ENCODE data around the gene SLC16A7.
"Not testable (repeated sequence)": the region's sequence is repeated elsewhere in the genome, so short reads cannot be mapped to it uniquely, and the experiment has no call there.

Gene SLC16A7

DNA sequence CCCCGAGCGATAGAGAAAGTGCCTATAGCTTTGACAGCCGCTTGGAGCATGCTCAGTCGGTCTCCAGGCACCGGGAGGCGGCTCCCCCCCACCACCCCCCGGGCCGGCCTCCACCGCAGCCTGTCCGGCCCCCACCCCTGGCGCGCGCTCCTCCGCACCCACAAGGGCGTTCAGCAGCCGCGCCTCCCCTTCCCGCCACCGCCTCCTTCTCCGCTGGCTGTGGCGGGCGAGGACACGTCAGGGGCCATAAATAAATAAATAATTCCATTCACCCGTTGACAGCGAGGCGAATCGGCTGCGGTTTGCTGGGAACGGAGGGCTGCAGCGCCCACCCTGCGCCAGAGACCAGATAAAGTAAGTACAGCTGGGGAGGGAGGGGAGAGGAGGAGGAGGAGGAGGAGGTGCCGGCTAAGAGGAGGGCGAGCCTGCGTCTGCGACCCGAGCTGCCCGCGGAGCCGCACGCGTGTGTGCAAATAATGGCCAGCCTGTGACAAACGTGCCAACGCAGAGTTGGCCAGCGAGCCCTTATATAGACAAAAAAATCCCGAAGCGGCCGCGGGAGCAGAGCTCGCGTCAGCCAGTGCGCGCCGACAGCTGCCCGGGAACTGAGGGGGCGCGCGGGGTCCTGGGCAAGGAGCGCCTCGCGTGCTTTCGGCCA is at the start of gene SLC16A7:
SLC16A7 (plus strand) TSS at position 147 of the 658 bp plus-strand sequence. CDS start 108,773 bp downstream, outside the sequence.
- no peak for DNase-seq (ENCODE audit: low read depth, low spot score)
- H3K27ac ChIP-seq = no peak within 1 kb of the TSS

- no peak overlapping the region for H3K27ac ChIP-seq
- DNase-seq (ENCODE audit: low read depth, low spot score) = no peak
Measured at GRCh38 chr12:59548930-59549329, 46.9 kb upstream of the SLC16A7 start.

DNA sequence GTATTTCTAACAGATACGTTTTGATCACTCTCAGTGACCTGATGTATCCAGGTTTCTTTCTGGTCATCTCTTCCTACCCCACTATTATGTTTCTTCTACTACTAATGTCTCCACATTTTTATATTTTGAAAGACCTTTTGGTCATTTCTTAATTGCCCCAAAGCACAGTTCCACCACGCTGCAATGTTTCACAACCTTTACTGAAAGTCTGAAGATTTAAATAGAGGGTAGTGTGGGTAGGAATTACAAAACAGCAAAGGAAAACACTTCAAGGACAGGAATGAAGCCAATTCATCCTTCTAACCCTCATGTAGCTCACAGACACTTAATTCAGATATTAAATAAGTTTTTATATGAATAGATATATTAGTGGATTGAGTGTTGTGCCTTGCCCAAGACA is 36.1 kb upstream of the SLC16A7 start:
- no peak overlapping the region for H3K27ac ChIP-seq
- no peak for DNase-seq (ENCODE audit: low read depth, low spot score)

- peak overlapping the region; percentile 27 for H3K27ac ChIP-seq
- DNase-seq (ENCODE audit: low read depth, low spot score) = peak; percentile 84
Measured at GRCh38 chr12:59570145-59570544, 25.7 kb upstream of the SLC16A7 start.

DNA sequence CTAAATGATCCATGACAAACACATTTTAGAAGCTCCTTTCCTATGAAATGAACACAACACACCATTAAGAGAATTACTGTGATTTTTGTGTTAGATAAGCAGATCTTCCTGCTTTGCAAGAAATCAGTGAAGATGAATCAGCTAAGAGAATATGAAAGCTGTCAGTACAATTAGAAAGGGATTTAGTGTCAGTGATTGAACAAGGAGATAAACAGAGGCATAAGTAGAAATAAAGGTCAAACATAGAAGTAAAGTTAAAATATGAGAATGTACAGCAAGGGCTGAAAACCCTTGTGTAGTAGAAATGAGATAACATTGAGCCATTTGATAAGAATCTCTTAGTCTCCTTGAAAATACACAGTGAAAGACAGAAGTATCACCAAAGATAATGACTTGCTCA is 21.4 kb upstream of the SLC16A7 start:
- DNase-seq (ENCODE audit: low read depth, low spot score) = no peak
- H3K27ac ChIP-seq = no peak overlapping the region

GRCh38 chr12:59575826-59576225 is 20.0 kb upstream of the SLC16A7 start:
- no peak overlapping the region for H3K27ac ChIP-seq
- no peak for DNase-seq (ENCODE audit: low read depth, low spot score)

GRCh38 chr12:59578254-59578653 is 17.6 kb upstream of the SLC16A7 start:
- no peak overlapping the region for H3K27ac ChIP-seq
- DNase-seq (ENCODE audit: low read depth, low spot score) = no peak

DNA sequence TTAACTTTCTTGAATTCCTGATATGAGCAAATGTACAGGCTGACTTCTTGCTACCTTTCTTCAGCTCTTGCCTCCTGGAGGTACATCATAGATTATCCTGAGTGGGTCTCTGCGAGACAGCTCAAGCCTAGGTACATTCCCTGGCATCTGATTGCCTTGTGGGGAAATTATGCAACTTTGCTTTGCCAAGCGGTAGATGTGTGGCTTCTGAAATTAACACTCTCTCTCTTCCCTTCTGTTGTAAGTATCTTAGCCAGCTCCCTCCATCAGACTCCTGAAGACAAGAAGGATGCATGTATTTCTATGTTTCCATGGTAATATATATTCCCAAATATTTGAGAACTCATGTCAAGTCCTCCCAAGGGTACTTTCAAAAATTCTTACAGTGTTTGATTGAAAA is 16.2 kb upstream of the SLC16A7 start:
- DNase-seq (ENCODE audit: low read depth, low spot score) = no peak
- H3K27ac ChIP-seq = no peak overlapping the region

GRCh38 chr12:59580050-59580449 is 15.8 kb upstream of the SLC16A7 start:
- no peak overlapping the region for H3K27ac ChIP-seq
- no peak for DNase-seq (ENCODE audit: low read depth, low spot score)

DNA sequence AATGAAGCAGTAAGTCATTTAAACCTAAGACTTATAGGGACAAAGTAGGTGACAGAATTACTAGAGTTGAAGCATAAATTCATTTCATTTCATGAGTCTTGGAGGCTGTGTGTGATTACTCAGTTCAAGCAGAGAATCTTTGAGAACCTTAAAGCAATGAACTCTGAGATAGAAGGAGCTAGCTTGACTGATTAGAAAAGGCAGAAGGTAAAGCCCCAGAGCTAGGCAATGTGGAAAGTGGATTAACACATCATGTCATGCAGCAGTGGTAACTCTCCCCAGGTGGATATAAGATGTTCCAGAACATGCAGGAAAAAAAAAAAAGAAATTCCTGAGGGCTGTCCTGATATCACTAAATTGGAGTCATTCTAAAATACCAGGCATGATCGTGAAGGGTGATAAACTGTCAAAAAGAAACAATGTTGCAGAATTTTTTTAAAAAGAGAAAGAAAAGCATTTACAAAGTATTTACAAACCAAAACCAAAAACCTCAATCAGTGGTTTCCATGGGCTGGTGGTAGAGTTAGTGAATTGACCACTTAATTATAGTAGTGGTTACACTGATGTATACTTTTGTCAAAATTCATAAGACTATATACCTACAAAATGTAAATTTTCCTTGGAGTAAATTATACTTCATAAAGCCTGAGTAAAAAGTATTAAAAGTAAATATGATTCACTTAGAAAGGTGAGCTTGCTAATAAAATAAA is 12.7 kb upstream of the SLC16A7 start:
- no peak for DNase-seq (ENCODE audit: low read depth, low spot score)

GRCh38 chr12:59587710-59588109 is 8.1 kb upstream of the SLC16A7 start:
- DNase-seq (ENCODE audit: low read depth, low spot score) = no peak
- no peak overlapping the region for H3K27ac ChIP-seq

More for the DNA sequence above, 12.7 kb upstream of the SLC16A7 start:
- no peak overlapping the region for H3K27ac ChIP-seq

GRCh38 chr12:59593761-59594160 is 2.1 kb upstream of the SLC16A7 start:
- DNase-seq (ENCODE audit: low read depth, low spot score) = no peak
- H3K27ac ChIP-seq = no peak overlapping the region

GRCh38 chr12:59594943-59595500 is 807 bp upstream of the SLC16A7 start:
- DNase-seq (ENCODE audit: low read depth, low spot score) = no peak
- H3K27ac ChIP-seq = no peak overlapping the region

DNA sequence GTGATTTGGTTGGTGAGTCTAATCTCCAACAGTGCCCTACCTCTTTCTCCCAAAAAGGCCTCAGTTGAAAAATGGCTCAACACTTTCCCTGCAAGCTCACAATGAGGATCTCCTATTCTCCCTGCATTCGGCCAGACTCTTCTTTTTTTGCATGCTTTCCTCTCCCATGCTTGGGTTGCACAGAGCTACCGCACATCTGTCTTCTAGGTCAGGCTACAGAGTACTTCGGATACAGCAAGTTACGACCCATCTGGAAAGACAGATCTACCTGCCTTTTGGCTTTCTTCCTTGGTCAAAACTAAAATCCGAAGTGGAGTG is 305 bp upstream of the SLC16A7 start:
- no peak overlapping the region for H3K27ac ChIP-seq
- peak; percentile 5 for DNase-seq (ENCODE audit: low read depth, low spot score)

GRCh38 chr12:59597385-59597781 is 1.6 kb downstream of the SLC16A7 start:
- peak overlapping the region; percentile 32 for H3K27ac ChIP-seq

GRCh38 chr12:59600171-59600570 is 4.3 kb downstream of the SLC16A7 start:
- DNase-seq (ENCODE audit: low read depth, low spot score) = no peak
- no peak overlapping the region for H3K27ac ChIP-seq

More at GRCh38 chr12:59597385-59597781, 1.6 kb downstream of the SLC16A7 start:
- DNase-seq (ENCODE audit: low read depth, low spot score) = peak; percentile 61

GRCh38 chr12:59603754-59604153 is 7.9 kb downstream of the SLC16A7 start:
- no peak overlapping the region for H3K27ac ChIP-seq
- no peak for DNase-seq (ENCODE audit: low read depth, low spot score)

DNA sequence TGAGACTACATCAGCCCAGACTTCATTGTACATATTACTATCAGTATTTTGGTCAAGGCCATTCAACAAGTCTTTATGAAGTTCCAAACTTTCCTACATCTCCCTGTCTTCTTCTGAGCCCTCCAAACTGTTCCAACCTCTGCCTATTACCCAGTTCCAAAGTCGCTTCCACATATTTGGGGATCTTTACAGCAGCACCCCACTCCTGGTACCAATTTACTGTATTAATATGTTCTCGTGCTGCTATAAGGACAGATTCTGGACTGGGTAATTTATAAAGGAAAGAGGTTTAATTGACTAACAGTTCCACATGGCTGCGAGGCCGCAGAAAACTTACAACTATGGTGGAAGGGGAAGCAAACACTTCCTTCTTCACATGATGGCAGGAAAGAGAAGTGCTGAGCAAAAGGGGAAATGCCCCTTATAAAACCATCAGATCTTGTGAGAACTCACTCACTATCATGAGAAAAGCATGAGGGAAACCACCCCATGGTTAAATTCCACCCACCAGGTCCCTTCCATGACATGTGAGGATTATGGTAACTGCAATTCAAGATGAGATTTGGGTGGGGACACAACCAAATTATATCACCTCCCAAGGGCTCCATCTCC is 17.1 kb downstream of the SLC16A7 start:
- DNase-seq (ENCODE audit: low read depth, low spot score); H3K27ac ChIP-seq: not testable (repeated sequence)

DNA sequence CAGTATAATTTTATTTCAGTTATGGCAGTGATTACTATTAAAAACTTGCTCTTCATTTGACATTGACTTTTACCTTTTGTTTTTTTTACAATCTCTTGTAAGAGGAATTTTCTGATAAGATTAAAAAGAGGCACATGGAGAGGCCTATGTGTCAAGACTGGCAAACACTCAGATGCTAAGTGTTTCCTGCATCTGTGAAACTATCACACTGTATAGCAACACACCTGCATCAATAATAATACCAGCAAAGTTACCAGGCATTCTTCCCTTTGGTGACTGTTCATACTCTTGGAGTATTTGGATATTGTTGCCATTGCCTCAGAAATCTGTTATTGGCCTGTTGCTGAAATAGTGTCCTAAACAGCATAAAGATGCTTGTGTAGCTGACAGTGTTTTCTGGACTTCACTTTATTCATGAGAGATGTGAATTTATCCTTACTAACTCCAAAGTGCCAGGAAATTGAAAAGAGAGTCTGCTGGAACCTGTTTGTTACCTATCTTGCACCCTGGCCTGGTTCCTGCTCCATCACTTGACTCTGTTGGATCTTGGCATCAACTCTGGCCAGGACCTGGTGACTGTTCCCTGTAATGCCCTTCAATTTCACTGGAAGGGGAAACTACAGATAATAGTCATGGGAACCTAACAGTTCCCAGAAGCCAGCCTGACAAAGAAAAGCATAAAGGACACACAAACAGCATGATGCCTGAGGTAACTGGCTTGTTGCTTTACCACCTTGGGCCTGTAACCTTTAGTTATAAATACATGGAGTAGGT is 19.8 kb downstream of the SLC16A7 start:
- DNase-seq (ENCODE audit: low read depth, low spot score) = no peak
- no peak overlapping the region for H3K27ac ChIP-seq

DNA sequence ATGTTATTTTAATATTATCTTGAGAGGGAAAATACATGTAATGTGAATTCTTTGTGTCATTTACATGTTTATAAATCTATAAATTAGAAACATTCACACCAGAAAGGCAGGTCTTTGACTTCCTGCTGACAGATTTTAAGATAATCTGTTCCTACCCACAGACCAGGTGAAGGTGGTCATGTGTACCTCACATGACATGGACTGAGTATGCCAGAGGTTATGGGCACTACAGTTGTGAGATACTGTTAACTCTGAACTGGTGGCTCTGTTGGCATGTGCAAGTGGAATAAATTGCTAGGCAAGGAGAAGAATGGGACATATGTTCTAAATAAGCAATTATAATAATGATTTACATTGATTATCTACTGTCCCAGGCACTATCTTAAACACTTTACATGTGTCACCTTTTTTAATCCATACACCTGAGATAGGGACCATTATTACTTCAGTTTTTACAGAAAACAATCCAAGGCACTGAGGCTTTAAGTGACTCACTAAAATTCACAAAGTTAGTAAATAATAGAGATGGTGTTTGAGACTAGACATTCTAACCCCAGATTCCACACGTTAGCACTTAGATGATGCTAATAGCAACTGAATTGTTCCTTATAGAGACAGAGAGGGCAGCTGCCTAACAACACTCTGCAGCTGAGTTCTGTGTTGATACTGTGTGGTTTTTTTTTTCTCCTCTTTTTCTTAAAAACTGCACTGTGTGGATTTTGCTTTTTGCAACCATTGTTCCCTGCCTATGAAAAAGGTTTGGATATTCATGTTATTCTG is 23.8 kb downstream of the SLC16A7 start:
- no peak for DNase-seq (ENCODE audit: low read depth, low spot score)
- no peak overlapping the region for H3K27ac ChIP-seq

Data from epithelial cell of prostate (primary cell).